HCT116 (cell line): ENCODE data around the gene SHC1. TPM values are rescaled to one million over a fixed set of nuclear protein-coding genes. Genes with fewer than 3 reads are reported as not detected.

ENCODE experiments used
- ATAC-seq: fragments of 200-7000 bp; cut with Tn5 transposase; 2 replicates; pipeline ENCODE4 v1.9.1; 2020; ENCODE audit warnings: mild to moderate bottlenecking, moderate library complexity
- BruUV-seq: library from RNA; stranded (reverse); fragments of 400-500 nt; replicated peaks from 2 replicates; lab custom pipeline; 2021; lab: Mats Ljungman, UMichigan
- CTCF ChIA-PET: fragments of 300-600 bp; sonication (Branson Sonifier 250); formaldehyde crosslinking; loops from one replicate; lab custom pipeline; 2021; ENCODE audit warnings: antibody characterized with exemption; lab: Charles Lee
- POLR2A ChIA-PET: fragments of 300-600, 350-600 bp; sonication (Branson Sonifier 250); formaldehyde crosslinking; loops from one replicate; lab custom pipeline; 2021; ENCODE audit warnings: antibody characterized with exemption; lab: Charles Lee
- RAD21 ChIA-PET, 2 experiments: fragments of 300-600 bp; sonication (Branson Sonifier 250); formaldehyde crosslinking; loops; one replicate each; lab custom pipeline; 2023; ENCODE audit warnings: low total read pairs in 2 of 2; ENCODE audit not compliant: uncharacterized antibody in 2 of 2, unreplicated experiment in 2 of 2, low non-redundant PET in 1 of 2; lab: Charles Lee
- DNase-seq: peaks from one replicate; pipeline ENCODE4 v3.0.0-alpha.2; 2010; ENCODE audit warnings: low read depth, low spot score
- H2AFZ ChIP-seq: fragments of 200-600 bp; shearing (Covaris generic), sonication (generic); 2 replicates; pipeline ENCODE4 v1.6.1; 2017; ENCODE audit warnings: low read depth, mixed run types, mixed read lengths, antibody characterized with exemption, low read length; ENCODE audit not compliant: poor library complexity, severe bottlenecking
- H3K27ac ChIP-seq: 2 replicates; pipeline ENCODE4 v1.5.1; 2012; ENCODE audit warnings: low read depth, low read length
- H3K27me3 ChIP-seq: fragments of 200-600 bp; sonication (generic); 2 replicates; pipeline ENCODE4 v1.6.1; 2016; ENCODE audit warnings: mixed run types, low read length, mixed read lengths; ENCODE audit not compliant: insufficient read depth
- H3K36me3 ChIP-seq, 2 experiments: fragments of 200-500 bp in 1 of 2; fragments of 200-600 bp in 1 of 2; sonication (Bioruptor generic) in 1 of 2; sonication (generic) in 1 of 2; 2 replicates each; pipeline versions ENCODE4 v1.5.1 to v1.6.1; 2014 to 2016; ENCODE audit warnings: low read length in 2 of 2, inconsistent platforms in 1 of 2, mixed read lengths in 1 of 2, mixed run types in 1 of 2; ENCODE audit not compliant: insufficient read depth in 2 of 2, control insufficient read depth in 1 of 2
- H3K4me1 ChIP-seq, 2 experiments: fragments of 200-600 bp in 1 of 2; sonication (generic) in 1 of 2; 2 replicates each; pipeline versions ENCODE4 v1.5.1 to v1.6.1; 2012 to 2017; ENCODE audit warnings: low read length in 2 of 2, inconsistent platforms in 1 of 2, mild to moderate bottlenecking in 1 of 2, mixed read lengths in 1 of 2, mixed run types in 1 of 2, moderate library complexity in 1 of 2; ENCODE audit not compliant: insufficient read depth in 2 of 2, control insufficient read depth in 1 of 2
- H3K4me2 ChIP-seq: fragments of 200-600 bp; sonication (generic); 2 replicates; pipeline ENCODE4 v1.6.1; 2017; ENCODE audit warnings: mixed run types, low read length, mixed read lengths
- H3K4me3 ChIP-seq, 2 experiments: fragments of 200-600 bp in 1 of 2; sonication (generic) in 1 of 2; replicated peaks in 1 of 2; 2 replicates each; pipeline ENCODE4 v1.5.1; 2011 to 2016; ENCODE audit warnings: low read length in 2 of 2, control low read depth in 1 of 2, low read depth in 1 of 2, mild to moderate bottlenecking in 1 of 2, mixed read lengths in 1 of 2, mixed run types in 1 of 2
- H3K79me2 ChIP-seq: fragments of 200-600 bp; sonication (generic); 2 replicates; pipeline ENCODE4 v1.6.1; 2017; ENCODE audit warnings: mild to moderate bottlenecking, mixed run types, low read length, moderate library complexity, mixed read lengths; ENCODE audit not compliant: insufficient read depth
- H3K9ac ChIP-seq: fragments of 200-600 bp; sonication (generic); 2 replicates; pipeline ENCODE4 v1.6.1; 2016; ENCODE audit warnings: low read length, mixed read lengths
- H3K9me2 ChIP-seq: fragments of 200-600 bp; sonication (generic), shearing (Covaris generic); 2 replicates; pipeline ENCODE4 v1.6.1; 2017; ENCODE audit warnings: mixed run types, mild to moderate bottlenecking, moderate library complexity; ENCODE audit not compliant: insufficient read depth
- H3K9me3 ChIP-seq, 2 experiments: fragments of 200-500 bp in 1 of 2; fragments of 200-600 bp in 1 of 2; sonication (Bioruptor generic) in 1 of 2; sonication (generic) in 1 of 2; 2 replicates each; pipeline ENCODE4 v1.6.1; 2014 to 2017; ENCODE audit warnings: low read length in 2 of 2, mixed read lengths in 2 of 2, inconsistent platforms in 1 of 2, low read depth in 1 of 2, mild to moderate bottlenecking in 1 of 2, mixed run types in 1 of 2, moderate library complexity in 1 of 2; ENCODE audit not compliant: control insufficient read depth in 1 of 2, insufficient read depth in 1 of 2
- H4K20me1 ChIP-seq: fragments of 200-600 bp; sonication (generic), shearing (Covaris generic); 2 replicates; pipeline ENCODE4 v1.6.1; 2017; ENCODE audit warnings: mixed run types, mild to moderate bottlenecking, moderate library complexity; ENCODE audit not compliant: insufficient read depth
- CEBPB ChIP-seq: IDR thresholded peaks from 2 replicates; pipeline ENCODE4 v1.6.1; 2012; ENCODE audit warnings: low read depth
- EGR1 ChIP-seq: IDR thresholded peaks from 2 replicates; pipeline ENCODE4 v1.6.1; 2012; ENCODE audit warnings: low read depth
- ELF1 ChIP-seq: IDR thresholded peaks from 2 replicates; pipeline ENCODE4 v1.6.1; 2012; ENCODE audit warnings: low read depth, borderline replicate concordance
- FOSL1 ChIP-seq: IDR thresholded peaks from 2 replicates; pipeline ENCODE4 v1.6.1; 2012; ENCODE audit warnings: low read depth
- JUND ChIP-seq: IDR thresholded peaks from 2 replicates; pipeline ENCODE4 v1.6.1; 2012
- POLR2A ChIP-seq: IDR thresholded peaks from 2 replicates; pipeline ENCODE4 v1.7.0; 2011; ENCODE audit warnings: borderline replicate concordance; ENCODE audit not compliant: insufficient read depth, insufficient read length; ENCODE audit errors: extremely low read depth
- POLR2AphosphoS5 ChIP-seq: IDR thresholded peaks from 2 replicates; pipeline ENCODE4 v1.6.1; 2011; ENCODE audit warnings: mild to moderate bottlenecking, low read depth, low read length, moderate library complexity
- SIN3A ChIP-seq: IDR thresholded peaks from 2 replicates; pipeline ENCODE4 v1.6.1; 2012; ENCODE audit warnings: low read depth
- SP1 ChIP-seq: IDR thresholded peaks from 2 replicates; pipeline ENCODE4 v1.6.1; 2012; ENCODE audit warnings: low read depth
- TCF7L2 ChIP-seq: IDR thresholded peaks from 2 replicates; pipeline ENCODE4 v1.7.0; 2011; ENCODE audit warnings: borderline replicate concordance, inconsistent platforms; ENCODE audit not compliant: insufficient read depth, insufficient read length; ENCODE audit errors: extremely low read depth
- YY1 ChIP-seq: IDR thresholded peaks from 2 replicates; pipeline ENCODE4 v1.6.1; 2011; ENCODE audit warnings: low read length, low read depth, moderate library complexity, mild to moderate bottlenecking; ENCODE audit not compliant: insufficient replicate concordance; ENCODE audit errors: extremely low read depth
- ZFX ChIP-seq: fragments of 450-650 bp; IDR thresholded peaks from 2 replicates; pipeline ENCODE4 v1.6.1; 2017
- ZNF274 ChIP-seq: fragments of 200-500 bp; sonication (Bioruptor generic); IDR thresholded peaks from 2 replicates; pipeline ENCODE4 v1.6.1; 2014; ENCODE audit warnings: mild to moderate bottlenecking, low read depth, low read length, inconsistent platforms
- intact Hi-C: fragments of 100-400 bp; cut with micrococcal nuclease; formaldehyde crosslinking; loops from 2 replicates; pipeline ENCODE4 v1.10.0; 2022
- total RNA-seq: library from RNA; stranded (reverse); gene quantifications from one replicate; pipeline ENCODE4 v1.2.1, GENCODE V29; 2021; ENCODE audit not compliant: unreplicated experiment
- TF ChIP-seq, protein P1 (sequence below), 3 experiments: fragments of 200-600 bp in 1 of 3; sonication (generic) in 1 of 3; IDR thresholded peaks in 2 of 3; conservative IDR thresholded peaks in 1 of 3; 2 replicates each; pipeline ENCODE4 v1.5.1; 2012 to 2017; ENCODE audit warnings: low read depth in 2 of 3, low read length in 2 of 3, antibody characterized with exemption in 1 of 3, borderline replicate concordance in 1 of 3, control low read depth in 1 of 3, mild to moderate bottlenecking in 1 of 3, mixed read lengths in 1 of 3, mixed run types in 1 of 3, moderate library complexity in 1 of 3; ENCODE audit not compliant: insufficient read depth in 1 of 3
- TF ChIP-seq, protein P2 (sequence below): IDR thresholded peaks from 2 replicates; pipeline ENCODE4 v1.6.1; 2011; ENCODE audit warnings: mild to moderate bottlenecking, low read length, moderate library complexity; ENCODE audit not compliant: insufficient replicate concordance; ENCODE audit errors: extremely low read depth
- TF ChIP-seq, protein P3 (sequence below): IDR thresholded peaks from 2 replicates; pipeline ENCODE4 v1.6.1; 2012
- TF ChIP-seq, protein P4 (sequence below): IDR thresholded peaks from 2 replicates; pipeline ENCODE4 v1.6.1; 2012

The SHC1 gene
- total RNA-seq, 1 experiment from 2014 or later = 148 TPM

DNA sequence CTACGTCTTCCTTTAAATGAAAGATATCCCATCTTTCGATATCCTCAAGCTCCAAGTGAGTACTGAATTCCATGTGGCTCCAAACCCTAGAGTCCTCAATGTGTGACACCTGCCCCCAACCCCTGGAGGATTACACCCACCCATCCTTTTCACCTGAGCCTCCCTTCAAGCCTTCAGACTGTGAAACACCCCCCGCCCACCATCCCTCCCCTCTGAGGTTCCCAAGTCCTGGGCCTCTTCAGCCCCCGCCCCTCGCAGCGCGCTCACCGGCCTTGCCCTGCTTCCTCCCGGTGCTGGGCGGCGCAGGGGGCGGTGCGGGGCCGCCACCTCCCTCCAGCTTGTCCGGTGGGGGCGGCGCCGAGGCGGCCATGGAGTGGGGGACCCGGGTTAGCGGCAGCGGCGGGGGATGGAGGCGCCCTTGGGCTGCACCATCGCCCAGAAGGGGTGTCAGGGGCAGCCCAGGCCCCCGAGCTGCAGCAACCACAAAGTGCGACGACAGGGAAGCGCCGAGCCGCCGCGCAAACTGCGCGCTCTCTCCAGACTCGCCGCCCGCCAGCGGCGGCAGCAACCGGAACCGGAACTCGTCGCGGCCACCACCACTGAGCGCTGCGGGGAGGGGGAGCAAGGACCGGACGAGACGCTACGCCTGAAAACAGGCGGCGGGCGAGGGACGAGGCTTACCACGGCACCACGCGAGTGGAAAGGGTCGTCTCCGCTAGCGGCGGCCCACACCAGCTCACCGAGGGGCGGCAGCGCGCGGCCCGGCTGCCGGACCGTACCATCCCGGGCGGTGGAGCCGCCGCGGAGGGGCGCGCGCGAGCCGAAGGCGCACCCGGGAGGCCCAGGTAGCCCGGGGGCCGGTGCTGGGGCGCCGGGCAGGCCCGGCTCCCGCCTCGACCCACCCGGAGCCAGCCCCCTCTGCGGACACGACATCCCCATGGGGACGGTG lies 9.1 kb downstream of the SHC1 start, which contains the start of gene PYGO2:
Gene PYGO2 (minus strand): TSS at position 576 of the 949 bp plus-strand sequence. CDS start 206 bp downstream, at position 370.
- H3K9me2 ChIP-seq = no peaks in the 10 kb centered on the region
- H3K4me3 ChIP-seq = peak within 1 kb of the TSS; percentile 64 to 80
- TF ChIP-seq, protein P1, sequence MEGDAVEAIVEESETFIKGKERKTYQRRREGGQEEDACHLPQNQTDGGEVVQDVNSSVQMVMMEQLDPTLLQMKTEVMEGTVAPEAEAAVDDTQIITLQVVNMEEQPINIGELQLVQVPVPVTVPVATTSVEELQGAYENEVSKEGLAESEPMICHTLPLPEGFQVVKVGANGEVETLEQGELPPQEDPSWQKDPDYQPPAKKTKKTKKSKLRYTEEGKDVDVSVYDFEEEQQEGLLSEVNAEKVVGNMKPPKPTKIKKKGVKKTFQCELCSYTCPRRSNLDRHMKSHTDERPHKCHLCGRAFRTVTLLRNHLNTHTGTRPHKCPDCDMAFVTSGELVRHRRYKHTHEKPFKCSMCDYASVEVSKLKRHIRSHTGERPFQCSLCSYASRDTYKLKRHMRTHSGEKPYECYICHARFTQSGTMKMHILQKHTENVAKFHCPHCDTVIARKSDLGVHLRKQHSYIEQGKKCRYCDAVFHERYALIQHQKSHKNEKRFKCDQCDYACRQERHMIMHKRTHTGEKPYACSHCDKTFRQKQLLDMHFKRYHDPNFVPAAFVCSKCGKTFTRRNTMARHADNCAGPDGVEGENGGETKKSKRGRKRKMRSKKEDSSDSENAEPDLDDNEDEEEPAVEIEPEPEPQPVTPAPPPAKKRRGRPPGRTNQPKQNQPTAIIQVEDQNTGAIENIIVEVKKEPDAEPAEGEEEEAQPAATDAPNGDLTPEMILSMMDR (IDR thresholded peaks at IDR 0.05 in 2 of 3, conservative IDR thresholded peaks at IDR 0.05 in 1 of 3; ENCODE audit: borderline replicate concordance in 1 of 3, insufficient read depth in 1 of 3, low read depth in 2 of 3, low read length in 2 of 3) = peak in 2 of 3 experiments; percentile 32 to 54; a peak in 3 of 6 replicates
- TF ChIP-seq JUND = peak; percentile 55
- TF ChIP-seq, protein P2, sequence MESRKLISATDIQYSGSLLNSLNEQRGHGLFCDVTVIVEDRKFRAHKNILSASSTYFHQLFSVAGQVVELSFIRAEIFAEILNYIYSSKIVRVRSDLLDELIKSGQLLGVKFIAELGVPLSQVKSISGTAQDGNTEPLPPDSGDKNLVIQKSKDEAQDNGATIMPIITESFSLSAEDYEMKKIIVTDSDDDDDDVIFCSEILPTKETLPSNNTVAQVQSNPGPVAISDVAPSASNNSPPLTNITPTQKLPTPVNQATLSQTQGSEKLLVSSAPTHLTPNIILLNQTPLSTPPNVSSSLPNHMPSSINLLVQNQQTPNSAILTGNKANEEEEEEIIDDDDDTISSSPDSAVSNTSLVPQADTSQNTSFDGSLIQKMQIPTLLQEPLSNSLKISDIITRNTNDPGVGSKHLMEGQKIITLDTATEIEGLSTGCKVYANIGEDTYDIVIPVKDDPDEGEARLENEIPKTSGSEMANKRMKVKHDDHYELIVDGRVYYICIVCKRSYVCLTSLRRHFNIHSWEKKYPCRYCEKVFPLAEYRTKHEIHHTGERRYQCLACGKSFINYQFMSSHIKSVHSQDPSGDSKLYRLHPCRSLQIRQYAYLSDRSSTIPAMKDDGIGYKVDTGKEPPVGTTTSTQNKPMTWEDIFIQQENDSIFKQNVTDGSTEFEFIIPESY = no peak
- TF ChIP-seq ZFX = peak; percentile 94; the same call in 1 of the 2 replicates
- peak; percentile 83 for TF ChIP-seq SIN3A
- peak; percentile 61 for TF ChIP-seq TCF7L2
- TF ChIP-seq POLR2AphosphoS5 = peak; percentile 83
- no peak for TF ChIP-seq CEBPB
- no peak; the same call in 1 of the 2 replicates for TF ChIP-seq EGR1
- TF ChIP-seq YY1 = peak; percentile 63
- TF ChIP-seq SP1 = peak; percentile 32; the same call in 1 of the 2 replicates
- no peak for TF ChIP-seq FOSL1
- TF ChIP-seq POLR2A = peak; percentile 65
- TF ChIP-seq, protein P3, sequence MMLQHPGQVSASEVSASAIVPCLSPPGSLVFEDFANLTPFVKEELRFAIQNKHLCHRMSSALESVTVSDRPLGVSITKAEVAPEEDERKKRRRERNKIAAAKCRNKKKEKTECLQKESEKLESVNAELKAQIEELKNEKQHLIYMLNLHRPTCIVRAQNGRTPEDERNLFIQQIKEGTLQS = no peak
- no peak for TF ChIP-seq ZNF274
- TF ChIP-seq, protein P4, sequence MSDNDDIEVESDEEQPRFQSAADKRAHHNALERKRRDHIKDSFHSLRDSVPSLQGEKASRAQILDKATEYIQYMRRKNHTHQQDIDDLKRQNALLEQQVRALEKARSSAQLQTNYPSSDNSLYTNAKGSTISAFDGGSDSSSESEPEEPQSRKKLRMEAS = peak; percentile 68
- TF ChIP-seq ELF1 = no peak
- H3K79me2 ChIP-seq = peaks cover 25% of the 10 kb centered on the region
- POLR2A ChIA-PET = interaction anchor here (0.5 to 2.4 kb wide), 6 partner anchors 11 to 412 kb away, joined by 3 to 38 read pairs (median 3); partner anchors contain the start of genes CKS1B, KCNN3, LENEP and SHC1
- RAD21 ChIA-PET = interaction anchor here (1.1 to 1.2 kb wide), 2 partner anchors 34 to 38 kb away, joined by 4 to 5 read pairs; no protein-coding TSS in a partner anchor
- peak within 1 kb of the TSS; percentile 92 for H3K27ac ChIP-seq
- intact Hi-C loops = loop anchor here (5.0 kb wide), 1 partner anchor 36 kb away; no protein-coding TSS in a partner anchor
- H3K27me3 ChIP-seq = no peaks in the 10 kb centered on the region
- peaks cover 20 to 41% of the 10 kb centered on the region in 2 experiments; a peak in 3 of 4 replicates for H3K36me3 ChIP-seq
- peak within 1 kb of the TSS; percentile 78 for H3K9ac ChIP-seq
- H3K4me2 ChIP-seq = peak within 1 kb of the TSS; percentile 82
- H4K20me1 ChIP-seq = no peaks in the 10 kb centered on the region
- peaks cover 20 to 50% of the 10 kb centered on the region in 2 experiments for H3K4me1 ChIP-seq
- no TSS peak for BruUV-seq
- H3K9me3 ChIP-seq = no peaks in the 10 kb centered on the region
- peak; percentile 85 for ATAC-seq
- H2AFZ ChIP-seq = no peak within 1 kb of the TSS
- no peak for DNase-seq
- CTCF ChIA-PET = interaction anchor here (1.0 to 2.5 kb wide), 4 partner anchors 9 to 402 kb away, joined by 3 to 15 read pairs (median 8); partner anchors contain the start of gene SHC1
